Body of pancreas (tissue), 4 donors: ENCODE measurements around the gene SYVN1. TPM values are rescaled to one million over a fixed set of nuclear protein-coding genes. Genes with fewer than 3 reads are reported as not detected.
A peak's percentile ranks its signal among the peaks of the same experiment; 100 is the strongest.

ENCODE experiments used
- ATAC-seq: fragments of 150-250 bp; one replicate; pipeline ENCODE4 v1.9.1; 2016
- DNase-seq, 4 donors: peaks; one replicate each; pipeline ENCODE4 v3.0.0-alpha.2; 2019
- H3K27ac ChIP-seq, 4 donors: fragments of 200-600 bp; sonication (generic); 1 replicate in 3 of 4; 2 replicates in 1 of 4; pipeline versions ENCODE4 v1.5.1 to v1.6.1; 2016 to 2019; ENCODE audit warnings: mild to moderate bottlenecking in 1 of 4, mixed read lengths in 1 of 4, moderate library complexity in 1 of 4
- H3K27me3 ChIP-seq, 2 donors: fragments of 200-600 bp; sonication (generic); one replicate each; pipeline ENCODE4 v1.6.0; 2016; ENCODE audit warnings: mild to moderate bottlenecking in 1 of 2
- H3K36me3 ChIP-seq, 2 donors: fragments of 200-600 bp; sonication (generic); replicated peaks in 1 of 2; 2 replicates each; pipeline ENCODE4 v1.5.1; 2016; ENCODE audit warnings: low read depth in 2 of 2; ENCODE audit not compliant: insufficient read depth in 1 of 2
- H3K4me1 ChIP-seq: fragments of 200-600 bp; sonication (generic); one replicate; pipeline ENCODE4 v1.6.0; 2016
- H3K4me3 ChIP-seq, 2 donors: fragments of 200-600 bp; sonication (generic); 1 replicate in 1 of 2; 2 replicates in 1 of 2; pipeline ENCODE4 v1.5.1; 2016 to 2019
- H3K9me3 ChIP-seq, 3 donors: fragments of 200-600 bp; sonication (generic); 1 replicate in 2 of 3; 2 replicates in 1 of 3; pipeline ENCODE4 v1.5.1; 2016
- CTCF ChIP-seq, 7 experiments: fragments of 450-650 bp in 4 of 7; fragments of 200-600 bp in 3 of 7; sonication (generic) in 3 of 7; IDR thresholded peaks; one replicate each; pipeline ENCODE4 v1.5.1; 2016 to 2019; ENCODE audit warnings: antibody characterized with exemption in 7 of 7
- POLR2A ChIP-seq, 3 donors: fragments of 450-650 bp; IDR thresholded peaks; one replicate each; pipeline ENCODE4 v1.6.1; 2016; ENCODE audit warnings: antibody characterized with exemption in 3 of 3, mild to moderate bottlenecking in 2 of 3
- WGBS, 2 donors: methylation state at CpG; one replicate each; pipeline ENCODE4 v1.1.5; 2017; 5-methylcytosine and 5-hydroxymethylcytosine counted together
- intact Hi-C: fragments of 100-400 bp; cut with DNase I; formaldehyde crosslinking; loops from one replicate; pipeline ENCODE4 v1.15.1; 2023
- total RNA-seq, 2 donors: library from RNA; depleted of rRNA; stranded (reverse); fragments of >200 nt; gene quantifications; one replicate each; pipeline ENCODE4 v1.1.0, GENCODE V29; 2016

The SYVN1 gene
- total RNA-seq, 2 donors from 2014 or later = 41.0 to 97.2 TPM

- Histone ChIP-seq H3K9me3 (no peaks in the 10 kb centered on the region), H3K27me3 (no peaks in the 10 kb centered on the region), H3K27ac (no peak overlapping the region), H3K4me1 (peaks cover 43% of the 10 kb centered on the region), H3K4me3 (no peak overlapping the region), H3K36me3 (peaks cover 30 to 50% of the 10 kb centered on the region in 2 donors)
- no peak for TF ChIP-seq CTCF (IDR thresholded peaks at IDR 0.05)
- TF ChIP-seq POLR2A (IDR thresholded peaks at IDR 0.05) = no peak
- ATAC-seq (no peak), DNase-seq (no peak)
- 64% methylated on average over 3 of the region's 3 CpGs; no CpG with 5 or more reads in 1 of the 2 donors for WGBS, 2 donors
- intact Hi-C loops = loop anchor here (5.0 kb wide), 1 partner anchor 56 kb away; no protein-coding TSS in a partner anchor
These were observed 2.9 kb downstream of the SYVN1 start for GRCh38 chr11:65131417-65131776.

DNA sequence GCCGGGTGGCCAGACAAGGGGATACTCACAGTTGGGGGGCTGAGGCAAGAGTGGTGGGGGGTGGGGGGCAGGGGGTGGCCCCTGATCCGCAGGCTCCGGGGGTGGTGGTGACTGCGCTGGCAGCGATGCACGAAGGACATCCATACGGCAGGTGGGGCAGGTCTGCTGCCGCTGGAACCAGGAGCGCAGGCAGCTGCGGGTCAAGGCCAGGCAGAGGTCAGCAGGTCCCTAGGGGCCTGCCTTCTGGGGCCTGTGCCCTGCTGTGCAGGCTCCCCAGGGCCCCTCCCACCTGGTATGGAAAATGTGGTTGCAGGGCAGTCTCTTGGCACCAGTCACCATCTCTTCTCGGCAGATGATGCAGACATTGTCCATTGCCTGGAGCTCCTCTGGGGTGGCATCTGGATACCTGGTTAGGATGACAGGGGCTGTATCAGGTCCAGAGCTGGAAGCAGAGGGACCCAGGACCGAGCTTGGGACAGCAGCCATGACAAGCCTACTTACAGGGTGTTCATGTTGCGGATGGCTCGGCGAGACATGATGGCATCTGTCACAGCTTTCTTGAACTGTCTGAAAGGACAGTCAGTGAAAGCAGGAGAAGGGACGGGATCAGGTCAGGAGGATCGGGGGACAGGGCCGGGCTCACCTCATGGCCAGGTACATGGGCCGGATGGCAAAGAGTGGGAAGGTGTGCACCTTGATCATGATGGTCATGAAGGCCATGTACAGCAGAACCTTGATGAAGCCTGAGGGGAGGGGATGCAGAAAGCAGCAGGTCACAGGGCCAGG lies 3.5 kb downstream of the SYVN1 start:
- ATAC-seq = no peak
- no peaks in the 10 kb centered on the region for H3K9me3 ChIP-seq
- DNase-seq = peak in 1 of 4 donors; percentile 15
- TF ChIP-seq CTCF (IDR thresholded peaks at IDR 0.05) = no peak
- no peak for TF ChIP-seq POLR2A (IDR thresholded peaks at IDR 0.05)
- peaks cover 38% of the 10 kb centered on the region for H3K4me1 ChIP-seq
- WGBS, 2 donors = 58 to 61% methylated on average over 15 of the region's 19 CpGs
- peaks cover 30 to 51% of the 10 kb centered on the region in 2 donors for H3K36me3 ChIP-seq
- H3K27me3 ChIP-seq = no peaks in the 10 kb centered on the region
- intact Hi-C loops = loop anchor here (5.0 kb wide), 1 partner anchor 56 kb away; no protein-coding TSS in a partner anchor
- no peak overlapping the region for H3K4me3 ChIP-seq
- H3K27ac ChIP-seq = no peak overlapping the region

- Histone ChIP-seq H3K4me1 (peaks cover 31% of the 10 kb centered on the region), H3K27me3 (no peaks in the 10 kb centered on the region), H3K9me3 (no peaks in the 10 kb centered on the region), H3K36me3 (peaks cover 30 to 57% of the 10 kb centered on the region in 2 donors), H3K27ac (no peak overlapping the region), H3K4me3 (no peak overlapping the region)
- 73 to 81% methylated on average over 4 to 7 of the region's 13 CpGs for WGBS, 2 donors
- no peak for DNase-seq
- intact Hi-C loops = loop anchor here (5.0 kb wide), 1 partner anchor 57 kb away; no protein-coding TSS in a partner anchor
- no peak for TF ChIP-seq POLR2A (IDR thresholded peaks at IDR 0.05)
- no peak for TF ChIP-seq CTCF (IDR thresholded peaks at IDR 0.05)
- no peak for ATAC-seq
These were observed 4.5 kb downstream of the SYVN1 start for GRCh38 chr11:65129649-65130441.

- Histone ChIP-seq H3K36me3 (peaks cover 30 to 57% of the 10 kb centered on the region in 2 donors), H3K9me3 (no peaks in the 10 kb centered on the region), H3K4me1 (peaks cover 36% of the 10 kb centered on the region), H3K4me3 (no peak overlapping the region), H3K27me3 (no peaks in the 10 kb centered on the region), H3K27ac (no peak overlapping the region)
- ATAC-seq = no peak
- DNase-seq = no peak
- no peak for TF ChIP-seq POLR2A (IDR thresholded peaks at IDR 0.05)
- no peak for TF ChIP-seq CTCF (IDR thresholded peaks at IDR 0.05)
- 57 to 78% methylated on average over 4 to 15 of the region's 15 CpGs for WGBS, 2 donors
- intact Hi-C loops = no loop called here
These were observed 5.9 kb downstream of the SYVN1 start for GRCh38 chr11:65128182-65129145.
